Right lobe of liver (tissue), 6 donors: ENCODE measurements around the gene CPNE2. TPM values are rescaled to one million over a fixed set of nuclear protein-coding genes. Genes with fewer than 3 reads are reported as not detected.
A peak's percentile ranks its signal among the peaks of the same experiment; 100 is the strongest.

Experiments
- ATAC-seq, 4 donors: fragments of 200-7000 bp; cut with Tn5 transposase; one replicate each; pipeline ENCODE4 v1.9.1; 2020; ENCODE audit warnings: mild to moderate bottlenecking in 4 of 4, moderate library complexity in 4 of 4
- DNase-seq, 3 donors: peaks; one replicate each; pipeline ENCODE4 v3.0.0-alpha.2; 2020
- H3K27ac ChIP-seq, 3 donors: fragments of 200-600 bp; one replicate each; pipeline ENCODE4 v1.8.0; 2022
- H3K27me3 ChIP-seq, 2 donors: fragments of 200-600 bp; one replicate each; pipeline ENCODE4 v1.8.0; 2022
- H3K36me3 ChIP-seq, 4 donors: fragments of 200-600 bp; sonication (generic) in 1 of 4; one replicate each; pipeline versions ENCODE4 v1.5.1 to v1.8.0; 2017 to 2022; ENCODE audit warnings: control low read depth in 1 of 4
- H3K4me1 ChIP-seq, 4 donors: fragments of 200-600 bp; sonication (generic) in 1 of 4; one replicate each; pipeline versions ENCODE4 v1.5.1 to v1.8.0; 2017 to 2022; ENCODE audit warnings: control low read depth in 1 of 4
- H3K4me3 ChIP-seq, 3 donors: fragments of 200-600 bp; one replicate each; pipeline ENCODE4 v1.8.0; 2022
- H3K9me3 ChIP-seq, 4 donors: fragments of 200-600 bp; sonication (generic) in 1 of 4; one replicate each; pipeline versions ENCODE4 v1.5.1 to v1.8.0; 2017 to 2022; ENCODE audit warnings: control low read depth in 1 of 4
- POLR2A ChIP-seq: fragments of 450-650 bp; IDR thresholded peaks from one replicate; pipeline ENCODE4 v1.6.1; 2017; ENCODE audit warnings: antibody characterized with exemption, mild to moderate bottlenecking
- WGBS: methylation state at CpG from one replicate; pipeline ENCODE4 v1.1.6; 2018; ENCODE audit warnings: low coverage, low lambda C conversion rate; ENCODE audit not compliant: insufficient coverage; ENCODE audit errors: missing lambda C conversion rate; 5-methylcytosine and 5-hydroxymethylcytosine counted together
- intact Hi-C, 2 donors: fragments of 100-400 bp; cut with DNase I; formaldehyde crosslinking; loops; one replicate each; pipeline versions ENCODE4 v1.11.2 to v1.14.1; 2022
- total RNA-seq, 6 experiments: library from RNA; depleted of rRNA in 2 of 6; stranded (reverse); fragments of >200 nt in 2 of 6; fragmentation: NEBNext Ultra II Directional in 3 of 6; extraction: Animal tissue kit (Norgen Biotek cat#: 25700) in 3 of 6; gene quantifications; one replicate each; pipeline versions ENCODE4 v1.1.0 to v1.2.4, GENCODE V29; 2016 to 2023
- TF ChIP-seq, protein P1 (sequence below), 4 donors: fragments of 200-600 bp in 3 of 4; fragments of 450-650 bp in 1 of 4; IDR thresholded peaks; one replicate each; pipeline versions ENCODE4 v1.5.1 to v1.8.0; 2016 to 2022; ENCODE audit warnings: antibody characterized with exemption in 4 of 4, mild to moderate bottlenecking in 2 of 4
- donor health status: DM: no; HTN: yes; CAD: no.
- donor health status: DM: no; HTN: no; CAD: no.
- donor health status: DM: no; HTN: no; CAD: no.
- donor health status: DM: no; HTN: yes; CAD: no.
- donor health status: DM: no; HTN: yes; CAD: no.

CPNE2 gene
- total RNA-seq, 6 experiments from 2014 or later = 4.0 to 10.9 (median 9.7) TPM

DNA sequence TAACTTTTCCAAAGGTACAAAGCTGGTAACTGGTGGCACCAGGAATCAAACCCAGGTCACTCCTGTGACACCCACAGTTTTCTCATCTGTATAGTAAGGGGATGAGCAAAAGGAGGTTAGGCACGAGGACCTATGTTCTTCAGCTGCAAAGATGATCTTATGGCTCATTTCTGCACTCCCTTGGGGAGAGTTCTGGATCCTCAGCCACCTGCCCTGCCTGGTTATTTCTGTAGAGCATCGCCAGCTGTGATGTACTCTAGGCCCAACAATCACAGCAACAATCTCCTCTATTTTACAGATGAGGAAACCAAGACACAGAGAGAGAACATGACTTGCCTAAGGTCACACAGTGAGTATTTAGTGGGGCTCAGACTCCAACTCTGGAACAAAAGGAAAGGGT is 5.4 kb upstream of the CPNE2 start:
- H3K4me1 ChIP-seq = peaks cover 0 to 9% (median 2%) of the 10 kb centered on the region in 4 donors
- 60% methylated on average over 1 of the region's 2 CpGs for WGBS
- no peaks in the 10 kb centered on the region for H3K27me3 ChIP-seq
- intact Hi-C loops = loop anchor here in 1 of 2 donors (10.0 kb wide), 2 partner anchors 78 to 208 kb away; no protein-coding TSS in a partner anchor
- ATAC-seq (no peak), DNase-seq (no peak)
- no peak overlapping the region for H3K27ac ChIP-seq
- H3K9me3 ChIP-seq = no peaks in the 10 kb centered on the region
- no peak overlapping the region for H3K4me3 ChIP-seq
- TF ChIP-seq, protein P1, sequence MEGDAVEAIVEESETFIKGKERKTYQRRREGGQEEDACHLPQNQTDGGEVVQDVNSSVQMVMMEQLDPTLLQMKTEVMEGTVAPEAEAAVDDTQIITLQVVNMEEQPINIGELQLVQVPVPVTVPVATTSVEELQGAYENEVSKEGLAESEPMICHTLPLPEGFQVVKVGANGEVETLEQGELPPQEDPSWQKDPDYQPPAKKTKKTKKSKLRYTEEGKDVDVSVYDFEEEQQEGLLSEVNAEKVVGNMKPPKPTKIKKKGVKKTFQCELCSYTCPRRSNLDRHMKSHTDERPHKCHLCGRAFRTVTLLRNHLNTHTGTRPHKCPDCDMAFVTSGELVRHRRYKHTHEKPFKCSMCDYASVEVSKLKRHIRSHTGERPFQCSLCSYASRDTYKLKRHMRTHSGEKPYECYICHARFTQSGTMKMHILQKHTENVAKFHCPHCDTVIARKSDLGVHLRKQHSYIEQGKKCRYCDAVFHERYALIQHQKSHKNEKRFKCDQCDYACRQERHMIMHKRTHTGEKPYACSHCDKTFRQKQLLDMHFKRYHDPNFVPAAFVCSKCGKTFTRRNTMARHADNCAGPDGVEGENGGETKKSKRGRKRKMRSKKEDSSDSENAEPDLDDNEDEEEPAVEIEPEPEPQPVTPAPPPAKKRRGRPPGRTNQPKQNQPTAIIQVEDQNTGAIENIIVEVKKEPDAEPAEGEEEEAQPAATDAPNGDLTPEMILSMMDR (IDR thresholded peaks at IDR 0.05) = no peak
- no peak for TF ChIP-seq POLR2A
- no peaks in the 10 kb centered on the region for H3K36me3 ChIP-seq

DNA sequence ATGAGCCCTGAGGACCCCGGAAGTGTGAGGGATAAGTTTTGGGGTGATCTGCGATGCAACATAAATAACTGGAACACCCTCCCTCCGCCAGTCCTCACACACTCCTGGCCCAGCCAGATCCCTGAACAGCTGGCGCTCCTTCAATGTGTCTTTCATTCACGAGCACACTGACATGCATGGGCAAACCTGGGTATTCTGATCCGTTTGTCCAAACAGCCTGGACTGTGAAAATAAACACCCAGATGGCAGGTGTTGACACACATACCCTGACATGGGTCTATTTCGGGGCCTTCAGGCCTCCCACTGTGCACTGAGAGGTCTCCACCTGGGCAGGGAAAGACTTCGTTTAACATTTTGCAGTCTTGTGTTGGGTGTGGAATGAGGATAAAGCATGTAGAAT is 3.0 kb upstream of the CPNE2 start:
- no peak for TF ChIP-seq POLR2A
- TF ChIP-seq, protein P1 (IDR thresholded peaks at IDR 0.05) = no peak

DNA sequence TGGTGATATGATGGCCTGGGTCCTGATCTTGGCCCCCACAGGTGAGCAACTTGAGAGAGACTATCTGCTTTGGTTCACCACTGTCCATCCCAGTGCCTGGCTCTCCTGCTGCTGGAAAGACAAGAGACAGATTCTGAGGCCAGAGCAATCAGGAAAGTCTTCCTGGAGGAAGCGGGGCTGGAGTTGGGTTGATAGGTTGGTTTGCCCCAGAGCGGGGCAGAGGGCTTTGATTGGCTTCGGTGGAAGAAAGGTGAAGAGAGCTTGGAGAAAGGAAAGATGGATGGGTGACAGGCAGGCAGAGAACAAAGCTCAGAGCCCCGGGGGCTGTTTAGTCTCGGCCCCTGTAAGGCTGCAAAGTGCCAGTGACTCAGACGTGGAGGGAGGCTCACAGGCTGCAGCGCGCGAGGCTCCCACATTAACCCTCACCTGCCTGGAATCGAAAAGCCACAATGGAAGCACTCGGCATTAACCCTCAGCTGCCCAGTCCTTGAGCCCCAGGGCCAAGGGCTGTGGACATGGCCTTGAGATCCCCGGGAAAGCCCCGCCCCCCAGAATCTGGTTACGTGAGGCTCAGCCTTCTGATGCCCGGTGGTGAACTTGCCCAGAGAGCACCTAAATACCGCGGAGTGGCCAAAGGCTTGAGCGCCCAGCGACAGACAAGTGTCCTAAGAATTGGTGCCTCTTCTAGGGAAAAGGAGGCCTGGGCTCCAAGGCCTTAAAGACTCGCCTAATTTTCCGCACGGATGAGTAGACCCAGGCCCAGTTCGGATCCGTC is 996 bp upstream of the CPNE2 start:
- 29% methylated on average over 9 of the region's 24 CpGs for WGBS
- H3K4me3 ChIP-seq = peak overlapping the region; percentile 51 to 71 (median 56)
- no peaks in the 10 kb centered on the region for H3K4me1 ChIP-seq
- intact Hi-C loops = no loop called here
- H3K27ac ChIP-seq = peak overlapping the region in 1 of 3 donors; percentile 67
- no peaks in the 10 kb centered on the region for H3K27me3 ChIP-seq
- ATAC-seq (no peak), DNase-seq (peak in 1 of 3 donors; percentile 38)
- TF ChIP-seq POLR2A = no peak
- TF ChIP-seq, protein P1 (IDR thresholded peaks at IDR 0.05) = no peak
- H3K36me3 ChIP-seq = no peaks in the 10 kb centered on the region
- no peaks in the 10 kb centered on the region for H3K9me3 ChIP-seq

More for the DNA sequence above, 3.0 kb upstream of the CPNE2 start:
- WGBS = 93% methylated on average over 6 of the region's 8 CpGs
- Histone ChIP-seq H3K27ac (no peak overlapping the region), H3K27me3 (no peaks in the 10 kb centered on the region), H3K9me3 (no peaks in the 10 kb centered on the region), H3K4me3 (no peak overlapping the region), H3K4me1 (peaks cover 0 to 3% (median 0%) of the 10 kb centered on the region in 4 donors), H3K36me3 (no peaks in the 10 kb centered on the region)
- intact Hi-C loops = loop anchor here in 1 of 2 donors (10.0 kb wide), 2 partner anchors 75 to 205 kb away; no protein-coding TSS in a partner anchor
- DNase-seq (no peak), ATAC-seq (no peak)

DNA sequence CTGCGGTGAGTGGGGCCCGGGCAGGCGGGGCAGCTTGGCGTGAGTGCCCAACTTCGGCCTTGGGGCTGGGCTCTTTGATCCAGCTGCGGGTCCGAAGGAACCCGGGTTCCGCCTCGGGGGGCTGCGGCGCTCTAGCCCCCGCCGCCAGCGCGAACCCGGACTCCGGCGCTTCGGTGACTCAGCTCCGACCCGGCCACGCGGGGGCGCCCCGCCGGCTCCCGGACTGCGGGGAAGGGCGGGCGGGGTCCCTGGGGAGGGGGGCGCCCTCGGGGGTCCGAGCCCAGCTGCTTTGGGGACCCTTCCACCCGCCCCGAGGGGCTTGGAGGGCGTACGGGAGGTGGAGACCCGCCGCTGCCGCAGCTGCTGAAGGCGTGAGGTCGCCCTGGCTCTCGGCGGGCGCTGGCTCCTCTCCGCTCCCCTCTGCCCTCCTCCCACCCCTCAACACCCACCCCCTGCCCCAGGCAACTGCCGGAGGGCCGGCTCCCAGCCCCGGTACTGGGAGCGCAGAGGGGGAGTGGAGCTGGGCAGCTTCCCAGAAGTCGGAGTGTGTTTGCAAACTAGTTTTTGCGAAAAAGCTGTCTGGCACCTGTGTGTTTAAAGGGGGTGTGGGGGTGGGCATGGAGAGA is 516 bp downstream of the CPNE2 start:
- H3K27me3 ChIP-seq = no peaks in the 10 kb centered on the region
- ATAC-seq = peak; percentile 62 to 70 (median 67)
- DNase-seq = peak; percentile 62 to 69 (median 68)
- no peaks in the 10 kb centered on the region for H3K4me1 ChIP-seq
- WGBS = 0% methylated on average over 6 of the region's 53 CpGs
- TF ChIP-seq, protein P1 (IDR thresholded peaks at IDR 0.05) = peak; percentile 26 to 73 (median 72)
- TF ChIP-seq POLR2A = no peak
- peak overlapping the region; percentile 49 to 74 (median 63) for H3K27ac ChIP-seq
- H3K4me3 ChIP-seq = peak overlapping the region; percentile 70 to 76 (median 71)
- intact Hi-C loops = no loop called here
- H3K36me3 ChIP-seq = no peaks in the 10 kb centered on the region
- no peaks in the 10 kb centered on the region for H3K9me3 ChIP-seq
